Measurements from ENCODE around the gene KRT17.

KRT17 gene

DNA sequence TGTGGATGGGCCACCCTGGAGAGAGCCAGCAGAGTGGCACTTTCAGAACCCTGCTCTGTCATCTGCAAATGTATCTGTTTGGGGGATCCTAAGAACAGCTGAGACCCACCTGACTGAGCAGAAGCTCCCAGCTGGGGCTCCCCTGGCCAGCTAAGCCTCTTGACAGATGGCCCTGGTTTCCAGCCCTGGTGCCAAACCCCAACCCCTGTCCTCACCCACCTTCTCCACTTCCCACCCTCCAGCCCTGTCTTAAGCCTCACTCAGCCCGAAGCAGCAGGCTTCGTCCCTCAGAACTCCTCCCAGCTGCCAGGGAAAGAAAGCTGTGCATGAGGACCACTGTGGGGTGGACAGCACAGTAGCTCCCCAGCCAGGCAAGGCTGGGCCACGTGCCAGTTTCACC, 49.0 kb downstream of the KRT17 start:
- no peak overlapping the region for H3K9ac ChIP-seq (ENCODE audit: low read depth, low read length)
- H3K9me3 ChIP-seq (ENCODE audit: insufficient read depth, low read length, severe bottlenecking), result no peaks in the 10 kb centered on the region
- H3K79me2 ChIP-seq (ENCODE audit: insufficient read depth, low read length), result no peaks in the 10 kb centered on the region
- H4K20me1 ChIP-seq (ENCODE audit: insufficient read depth, low read length), result no peaks in the 10 kb centered on the region
- no peak overlapping the region for H3K4me2 ChIP-seq (ENCODE audit: insufficient read depth, low read length)
- H2AFZ ChIP-seq (ENCODE audit: low read depth, low read length), result no peak overlapping the region
- no peaks in the 10 kb centered on the region for H3K36me3 ChIP-seq (ENCODE audit: insufficient read depth, low read length)
- H3K4me1 ChIP-seq (ENCODE audit: insufficient read depth, low read length), result no peaks in the 10 kb centered on the region
- DNase-seq, result no peak
- H3K27ac ChIP-seq (ENCODE audit: low read length), result no peak overlapping the region
- H3K4me3 ChIP-seq (ENCODE audit: low read depth in 1 of 2, low read length in 2 of 2), result no peak overlapping the region
- H3K27me3 ChIP-seq (ENCODE audit: insufficient read depth, low read length, poor library complexity), result peaks cover 4% of the 10 kb centered on the region
- no peak for ATAC-seq (ENCODE audit: insufficient read depth, low read depth)
- TF ChIP-seq, protein P1, sequence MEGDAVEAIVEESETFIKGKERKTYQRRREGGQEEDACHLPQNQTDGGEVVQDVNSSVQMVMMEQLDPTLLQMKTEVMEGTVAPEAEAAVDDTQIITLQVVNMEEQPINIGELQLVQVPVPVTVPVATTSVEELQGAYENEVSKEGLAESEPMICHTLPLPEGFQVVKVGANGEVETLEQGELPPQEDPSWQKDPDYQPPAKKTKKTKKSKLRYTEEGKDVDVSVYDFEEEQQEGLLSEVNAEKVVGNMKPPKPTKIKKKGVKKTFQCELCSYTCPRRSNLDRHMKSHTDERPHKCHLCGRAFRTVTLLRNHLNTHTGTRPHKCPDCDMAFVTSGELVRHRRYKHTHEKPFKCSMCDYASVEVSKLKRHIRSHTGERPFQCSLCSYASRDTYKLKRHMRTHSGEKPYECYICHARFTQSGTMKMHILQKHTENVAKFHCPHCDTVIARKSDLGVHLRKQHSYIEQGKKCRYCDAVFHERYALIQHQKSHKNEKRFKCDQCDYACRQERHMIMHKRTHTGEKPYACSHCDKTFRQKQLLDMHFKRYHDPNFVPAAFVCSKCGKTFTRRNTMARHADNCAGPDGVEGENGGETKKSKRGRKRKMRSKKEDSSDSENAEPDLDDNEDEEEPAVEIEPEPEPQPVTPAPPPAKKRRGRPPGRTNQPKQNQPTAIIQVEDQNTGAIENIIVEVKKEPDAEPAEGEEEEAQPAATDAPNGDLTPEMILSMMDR (IDR thresholded peaks at IDR 0.05; ENCODE audit: borderline replicate concordance, extremely low read depth, low read length, poor library complexity, severe bottlenecking), result no peak
- TF ChIP-seq EZH2 (IDR thresholded peaks at IDR 0.05; ENCODE audit: borderline replicate concordance, low read depth, low read length, severe bottlenecking), result no peak

DNA sequence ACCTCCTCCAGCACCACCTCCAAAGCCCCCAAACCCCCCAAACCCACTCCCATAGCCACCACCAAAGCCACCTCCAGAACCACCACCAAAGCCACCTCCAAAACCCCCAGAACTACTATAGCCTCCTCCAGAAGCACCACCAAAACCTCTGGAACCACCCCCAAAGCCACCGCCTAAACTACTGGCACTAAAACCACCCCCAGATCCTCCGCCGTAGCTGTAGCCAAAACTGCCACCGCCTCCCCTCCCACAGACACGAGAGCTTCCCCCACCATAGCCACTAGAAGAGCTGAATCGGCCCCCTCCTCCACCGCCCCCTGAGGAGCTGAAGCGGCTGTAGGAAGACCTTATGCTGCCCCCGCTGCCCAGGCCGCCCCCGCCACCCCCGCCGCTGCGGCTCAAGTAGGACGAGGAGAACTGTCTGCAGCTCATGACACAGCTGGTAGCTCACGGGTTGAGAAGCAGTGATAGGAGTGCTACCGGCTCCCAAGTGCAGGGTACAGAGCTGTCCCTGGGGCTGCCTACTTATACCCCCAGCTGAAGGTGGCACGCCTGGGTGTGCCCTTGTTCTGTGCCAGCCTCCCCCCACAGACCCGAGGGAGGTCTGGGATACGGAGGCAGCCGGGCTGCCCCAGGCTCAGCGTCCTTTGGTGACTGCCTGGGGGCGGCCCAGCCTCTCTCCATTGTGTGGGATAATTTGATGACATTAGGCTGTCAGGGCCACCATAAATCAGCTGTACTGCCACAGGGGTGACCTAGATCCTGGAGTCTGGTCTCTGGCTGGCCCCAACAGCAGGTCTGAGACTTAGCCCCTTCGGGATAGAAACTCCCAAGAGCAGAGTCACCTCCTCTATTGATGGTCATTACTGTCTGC, 52.6 kb downstream of the KRT17 start, which contains the start of gene KRT9:
TSS of gene KRT9 (minus strand) at position 499 of the 874 bp plus-strand sequence. CDS start at position 432, 67 bp downstream.
- H3K9ac ChIP-seq (ENCODE audit: low read depth, low read length), result no peak within 1 kb of the TSS
- H3K27ac ChIP-seq (ENCODE audit: low read length), result no peak within 1 kb of the TSS
- H3K36me3 ChIP-seq (ENCODE audit: insufficient read depth, low read length), result no peaks in the 10 kb centered on the region
- no peaks in the 10 kb centered on the region for H4K20me1 ChIP-seq (ENCODE audit: insufficient read depth, low read length)
- H3K27me3 ChIP-seq (ENCODE audit: insufficient read depth, low read length, poor library complexity), result peaks cover 4% of the 10 kb centered on the region
- H3K79me2 ChIP-seq (ENCODE audit: insufficient read depth, low read length), result no peaks in the 10 kb centered on the region
- H3K4me3 ChIP-seq (ENCODE audit: low read depth in 1 of 2, low read length in 2 of 2), result no peak within 1 kb of the TSS
- TF ChIP-seq, protein P1 (IDR thresholded peaks at IDR 0.05; ENCODE audit: borderline replicate concordance, extremely low read depth, low read length, poor library complexity, severe bottlenecking), result no peak
- TF ChIP-seq EZH2 (IDR thresholded peaks at IDR 0.05; ENCODE audit: borderline replicate concordance, low read depth, low read length, severe bottlenecking), result no peak
- no peak for ATAC-seq (ENCODE audit: insufficient read depth, low read depth)
- no peaks in the 10 kb centered on the region for H3K9me3 ChIP-seq (ENCODE audit: insufficient read depth, low read length, severe bottlenecking)
- no peak for DNase-seq
- H3K4me2 ChIP-seq (ENCODE audit: insufficient read depth, low read length), result no peak within 1 kb of the TSS
- H2AFZ ChIP-seq (ENCODE audit: low read depth, low read length), result no peak within 1 kb of the TSS
- no peaks in the 10 kb centered on the region for H3K4me1 ChIP-seq (ENCODE audit: insufficient read depth, low read length)
